Activated B cell treated with CpG ODN at 0.5 μM for 24 hours (primary cell): ENCODE measurements around the gene ERMN. TPM values are rescaled to one million over a fixed set of nuclear protein-coding genes. Genes with fewer than 3 reads are reported as not detected.
"Not testable (repeated sequence)": the region's sequence is repeated elsewhere in the genome, so short reads cannot be mapped to it uniquely, and the experiment has no call there.

Experiments
- ATAC-seq: fragments of 200-7000 bp; cut with Tn5 transposase; one replicate; pipeline ENCODE4 v1.10.0; 2021; ENCODE audit warnings: low read depth, mild to moderate bottlenecking, moderate library complexity
- CTCF ChIA-PET: fragments of 350-600 bp; sonication (Branson Sonifier 250); formaldehyde crosslinking; loops from one replicate; lab custom pipeline; 2021; ENCODE audit warnings: antibody characterized with exemption; lab: Charles Lee
- POLR2A ChIA-PET: fragments of 350-600 bp; sonication (Branson Sonifier 250); formaldehyde crosslinking; loops from one replicate; lab custom pipeline; 2021; ENCODE audit warnings: antibody characterized with exemption; lab: Charles Lee
- DNase-seq: peaks from one replicate; pipeline ENCODE4 v3.0.0; 2022
- H3K27ac Mint-ChIP-seq: one replicate; pipeline ENCODE4 v1.8.0; 2020; ENCODE audit warnings: mixed read lengths
- H3K27me3 Mint-ChIP-seq: one replicate; pipeline ENCODE4 v1.8.0; 2021; ENCODE audit warnings: mixed read lengths
- H3K36me3 Mint-ChIP-seq: one replicate; pipeline ENCODE4 v1.8.0; 2021; ENCODE audit warnings: low read depth, mixed read lengths
- H3K4me1 Mint-ChIP-seq: one replicate; pipeline ENCODE4 v1.8.0; 2021; ENCODE audit warnings: mixed read lengths
- H3K4me3 Mint-ChIP-seq: one replicate; pipeline ENCODE4 v1.8.0; 2020; ENCODE audit warnings: mild to moderate bottlenecking, mixed read lengths
- H3K9me3 Mint-ChIP-seq: one replicate; pipeline ENCODE4 v1.8.0; 2020; ENCODE audit warnings: mixed read lengths
- CTCF ChIP-seq: fragments of 200-600 bp; IDR thresholded peaks from one replicate; pipeline ENCODE4 v1.8.0; 2022; ENCODE audit warnings: antibody characterized with exemption, mild to moderate bottlenecking
- intact Hi-C: fragments of 100-400 bp; cut with micrococcal nuclease; formaldehyde crosslinking; loops from one replicate; pipeline ENCODE4 v1.15.1; 2024
- total RNA-seq: library from RNA; stranded (reverse); gene quantifications from 2 replicates; pipeline ENCODE4 v1.2.3, GENCODE V29; 2022

ERMN gene
- 4.9 and 8.1 TPM in 2 replicates for total RNA-seq

GRCh38 chr2:157325786-157326185 lies at the start of gene ERMN:
Gene ERMN (minus strand): TSS chr2:157325824. CDS start chr2:157325642, 182 bp downstream.
- Mint-ChIP-seq H3K4me1 (peaks cover 14% of the 10 kb centered on the region), H3K27me3 (no peaks in the 10 kb centered on the region), H3K4me3 (no peak within 1 kb of the TSS), H3K27ac (no peak within 1 kb of the TSS), H3K9me3 (no peaks in the 10 kb centered on the region), H3K36me3 (peaks cover 13% of the 10 kb centered on the region)
- ATAC-seq (no peak), DNase-seq (no peak)
- no peak for TF ChIP-seq CTCF
- intact Hi-C loops: loop anchor here (5.0 kb wide), 1 partner anchor 427 kb away; no protein-coding TSS in a partner anchor
- CTCF ChIA-PET: interaction anchor here (1.0 to 8.2 kb wide), 16 partner anchors 9 to 454 kb away, joined by 3 to 114 read pairs (median 6); partner anchors contain the start of gene CYTIP
- POLR2A ChIA-PET: interaction anchor here (0.6 to 2.7 kb wide), 3 partner anchors 93 to 157 kb away, joined by 3 to 27 read pairs (median 4); no protein-coding TSS in a partner anchor

- POLR2A ChIA-PET: no interaction called here
- Mint-ChIP-seq H3K27me3 (no peaks in the 10 kb centered on the region), H3K27ac (no peak overlapping the region), H3K4me1 (peaks cover 6% of the 10 kb centered on the region), H3K4me3 (no peak overlapping the region), H3K36me3 (peaks cover 27% of the 10 kb centered on the region), H3K9me3 (peaks cover 23% of the 10 kb centered on the region)
- ATAC-seq (no peak), DNase-seq (no peak)
- no peak for TF ChIP-seq CTCF
- intact Hi-C loops: no loop called here
- CTCF ChIA-PET: no interaction called here
These were observed 49.8 kb upstream of the ERMN start for GRCh38 chr2:157375384-157375783.

GRCh38 chr2:157368508-157368907 lies 42.9 kb upstream of the ERMN start:
- H3K9me3 Mint-ChIP-seq, CTCF ChIA-PET, DNase-seq, ATAC-seq, H3K36me3 Mint-ChIP-seq, intact Hi-C loops, H3K4me3 Mint-ChIP-seq, H3K27ac Mint-ChIP-seq, H3K27me3 Mint-ChIP-seq: not testable (repeated sequence)
- POLR2A ChIA-PET: interaction anchor here (0.6 kb wide), 1 partner anchor 62 kb away, joined by 7 read pairs; no protein-coding TSS in a partner anchor
- H3K4me1 Mint-ChIP-seq: peaks cover 16% of the 10 kb centered on the region

GRCh38 chr2:157367704-157368103 lies 42.1 kb upstream of the ERMN start:
- no peak for ATAC-seq
- no peak overlapping the region for H3K27ac Mint-ChIP-seq
- H3K4me1 Mint-ChIP-seq: peaks cover 24% of the 10 kb centered on the region
- ChIA-PET POLR2A (no interaction called here), CTCF (interaction anchor here (0.5 kb wide), 1 partner anchor 1836 kb away, joined by 4 read pairs; no protein-coding TSS in a partner anchor)
- no peak for DNase-seq
- intact Hi-C loops: loop anchor here (2.0 kb wide), 1 partner anchor 19 kb away; no protein-coding TSS in a partner anchor
- H3K9me3 Mint-ChIP-seq: peaks cover 2% of the 10 kb centered on the region
- H3K27me3 Mint-ChIP-seq: no peaks in the 10 kb centered on the region
- no peak overlapping the region for H3K4me3 Mint-ChIP-seq
- peaks cover 7% of the 10 kb centered on the region for H3K36me3 Mint-ChIP-seq
- TF ChIP-seq CTCF: no peak

GRCh38 chr2:157364257-157364974 lies 38.8 kb upstream of the ERMN start:
- ChIA-PET CTCF (interaction anchor here (1.9 kb wide), 1 partner anchor 29 kb away, joined by 12 read pairs; no protein-coding TSS in a partner anchor), POLR2A (interaction anchor here (1.6 kb wide), 1 partner anchor 79 kb away, joined by 7 read pairs; the partner anchor contains the start of gene CYTIP)
- no peak for DNase-seq
- peaks cover 27% of the 10 kb centered on the region for H3K36me3 Mint-ChIP-seq
- no peak for ATAC-seq
- H3K27me3 Mint-ChIP-seq: no peaks in the 10 kb centered on the region
- no peak overlapping the region for H3K4me3 Mint-ChIP-seq
- intact Hi-C loops: loop anchor here (2.0 kb wide), 1 partner anchor 14 kb away; no protein-coding TSS in a partner anchor
- no peak for TF ChIP-seq CTCF
- peaks cover 12% of the 10 kb centered on the region for H3K9me3 Mint-ChIP-seq
- peak overlapping the region; percentile 57 for H3K27ac Mint-ChIP-seq
- peaks cover 33% of the 10 kb centered on the region for H3K4me1 Mint-ChIP-seq
